HG02943 (cell line): ENCODE data around the gene FAM3C.

ENCODE experiments used
- ATAC-seq: cut with Tn5 transposase; IDR thresholded peaks from one replicate; pipeline ENCODE4 v1.9.1; 2021; ENCODE audit warnings: mild to moderate bottlenecking, low read depth, moderate library complexity; ENCODE audit not compliant: unreplicated experiment

Gene FAM3C

GRCh38 chr7:121411597-121411979 is 15.5 kb upstream of the FAM3C start:
- no peak for ATAC-seq

DNA sequence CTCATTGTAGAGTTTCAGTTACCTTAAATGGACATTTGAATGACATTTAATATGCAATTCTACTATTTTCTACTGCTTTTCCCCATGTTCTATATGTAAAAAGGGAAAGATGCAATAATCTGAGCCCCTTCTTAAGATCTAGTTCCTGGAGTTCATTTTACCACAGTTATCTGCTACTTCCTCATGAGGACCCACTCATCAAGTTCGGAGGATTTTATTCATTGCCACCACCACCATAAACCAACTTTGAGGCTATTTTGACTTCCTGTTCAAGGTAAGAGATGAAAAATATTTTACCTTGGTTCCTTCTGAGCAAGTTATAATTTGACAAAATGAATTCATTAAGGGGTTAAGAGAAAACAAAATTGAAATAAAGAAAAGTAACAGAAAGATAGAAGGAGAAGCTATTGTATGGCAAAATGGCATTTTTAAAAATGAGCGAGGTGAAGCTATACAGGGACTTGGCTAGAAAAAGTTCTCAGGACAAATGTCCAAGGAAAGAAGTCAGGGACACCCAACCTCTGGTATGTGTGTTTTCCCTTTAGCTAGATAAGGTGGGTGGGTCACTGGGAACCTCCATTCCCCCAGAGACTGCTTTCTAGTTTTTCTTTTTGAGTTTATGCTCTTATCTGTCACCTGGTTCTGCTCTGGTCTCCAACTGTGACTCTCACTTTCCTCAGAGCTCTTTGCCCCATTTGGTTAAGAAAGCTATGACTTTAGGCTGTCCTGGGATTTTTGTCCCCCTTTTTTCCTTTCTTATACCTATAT is 14.9 kb upstream of the FAM3C start:
- no peak for ATAC-seq

DNA sequence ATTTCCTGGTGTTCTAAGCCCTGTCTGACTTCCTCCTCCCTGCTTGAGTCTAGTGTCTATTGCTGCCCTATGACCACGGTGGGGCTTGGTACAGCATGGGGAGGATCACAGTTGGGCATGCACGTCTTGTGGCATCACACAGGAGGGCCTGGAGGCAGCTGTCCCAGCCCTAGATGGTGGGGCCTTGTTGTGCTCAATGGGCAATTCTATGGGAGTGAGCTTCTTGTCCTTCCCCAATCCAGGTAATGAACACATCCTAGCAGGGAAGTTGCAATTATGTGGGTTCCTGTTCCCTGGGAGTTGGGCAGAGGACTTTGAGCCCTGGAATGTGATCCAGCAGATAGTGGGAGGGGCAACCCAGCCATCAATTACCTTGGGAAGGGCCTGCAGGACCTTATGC is 10.8 kb upstream of the FAM3C start:
- no peak for ATAC-seq

DNA sequence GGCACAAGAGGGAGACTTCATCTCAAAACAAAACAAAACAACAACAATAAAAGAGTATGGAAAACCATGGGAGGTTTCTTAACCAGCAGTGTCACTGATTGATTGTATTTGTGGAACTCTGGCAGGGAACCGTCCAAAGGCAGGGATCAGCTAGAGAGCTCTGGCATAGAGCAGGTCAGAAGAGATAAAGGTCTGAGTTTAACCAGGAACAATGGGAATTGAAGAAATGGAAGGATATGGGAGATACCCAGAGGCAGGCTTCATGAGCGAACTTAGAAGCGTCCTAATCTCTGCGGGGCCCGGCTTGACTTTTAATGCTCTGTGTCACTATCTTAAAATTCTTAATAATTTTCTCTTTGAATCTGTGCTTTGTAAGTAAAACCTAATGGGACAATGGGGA is 10.4 kb upstream of the FAM3C start:
- no peak for ATAC-seq

GRCh38 chr7:121404348-121404747 is 8.2 kb upstream of the FAM3C start:
- ATAC-seq, result no peak

DNA sequence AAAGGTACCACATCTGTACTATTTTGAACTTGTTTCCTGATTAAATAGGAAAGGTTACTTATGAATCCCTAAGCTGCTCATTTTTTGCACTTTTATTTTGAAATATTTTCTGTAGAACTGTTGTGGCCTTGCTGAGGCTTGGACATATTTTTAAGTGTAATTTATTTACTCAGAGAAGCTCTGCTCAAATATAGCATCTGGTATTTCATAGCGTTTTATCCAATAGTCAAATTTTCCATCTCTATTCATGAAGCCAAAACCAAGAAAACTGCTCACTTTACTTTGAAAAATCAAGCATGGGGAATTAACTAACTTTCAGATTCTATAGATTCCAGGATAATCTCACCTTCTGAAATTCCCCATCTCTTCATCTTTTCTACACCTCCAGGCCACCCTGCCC is 6.6 kb upstream of the FAM3C start:
- ATAC-seq, result no peak

GRCh38 chr7:121401896-121402295 is 5.8 kb upstream of the FAM3C start:
- ATAC-seq, result no peak

DNA sequence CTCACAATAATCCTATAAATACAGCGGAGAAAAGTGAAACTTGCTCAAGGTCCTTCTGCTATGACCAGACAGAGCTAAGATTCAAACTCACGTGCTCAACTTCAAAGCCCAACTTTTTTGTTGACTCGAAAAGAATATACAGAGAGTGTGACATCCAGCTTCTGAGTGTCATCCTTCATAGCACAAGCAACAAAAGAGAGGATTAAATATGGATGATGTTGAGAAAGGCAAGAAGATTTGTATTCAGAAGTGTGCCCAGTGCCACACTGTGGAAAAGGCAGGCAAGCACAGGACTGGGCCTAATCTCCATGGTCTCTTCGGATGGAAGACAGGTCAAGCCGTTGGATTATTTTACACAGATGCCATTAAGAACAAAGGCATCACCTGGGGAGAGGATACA is 2.1 kb upstream of the FAM3C start:
- ATAC-seq, result no peak

- ATAC-seq, result no peak
Measured at GRCh38 chr7:121397822-121398221, 1.7 kb upstream of the FAM3C start.

- no peak for ATAC-seq
Measured at GRCh38 chr7:121397361-121397760, 1.3 kb upstream of the FAM3C start.

GRCh38 chr7:121395494-121395960 is 581 bp downstream of the FAM3C start:
- ATAC-seq, result peak; percentile 45

DNA sequence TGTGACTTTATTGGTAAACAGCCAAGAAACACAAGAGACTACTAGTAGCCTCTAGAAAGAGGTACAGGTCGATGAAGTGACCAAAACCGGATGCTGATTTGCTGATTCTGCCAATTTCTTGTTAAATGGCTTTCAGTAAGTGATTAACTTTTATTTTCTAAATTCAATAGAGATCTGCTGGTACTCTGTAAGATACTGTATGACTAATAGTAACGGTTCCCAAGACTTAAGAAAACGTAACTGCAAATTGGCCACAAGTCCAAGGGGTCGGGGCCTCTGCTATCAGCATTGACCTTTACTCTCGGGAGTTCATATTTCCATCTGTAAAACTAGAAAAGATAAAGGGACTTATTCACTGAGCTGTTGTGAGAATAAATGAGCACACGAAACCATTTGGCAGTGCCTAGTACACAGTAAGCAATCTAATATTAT is 1.4 kb downstream of the FAM3C start:
- ATAC-seq, result no peak

- ATAC-seq, result no peak
Measured at GRCh38 chr7:121393005-121393366, 3.1 kb downstream of the FAM3C start.

GRCh38 chr7:121392277-121393004 is 3.7 kb downstream of the FAM3C start:
- ATAC-seq, result no peak

DNA sequence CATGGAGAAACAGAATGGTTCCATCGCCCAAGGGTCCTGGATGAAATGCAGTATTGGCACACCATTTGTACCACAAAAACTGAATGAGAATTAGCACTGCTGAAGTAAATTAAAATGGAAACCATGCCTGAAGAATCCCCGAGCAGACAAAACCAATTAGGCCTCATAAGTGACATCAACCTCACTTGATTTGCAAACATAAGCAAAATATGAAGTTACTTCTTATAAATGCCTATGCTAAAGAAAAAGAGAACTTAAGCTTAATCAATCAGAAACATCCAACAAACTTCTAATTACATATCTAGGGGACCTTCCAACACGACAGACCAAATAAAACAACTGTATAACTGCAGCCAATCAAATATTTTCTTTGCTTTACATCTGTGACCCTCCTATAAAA is 4.4 kb downstream of the FAM3C start:
- no peak for ATAC-seq

DNA sequence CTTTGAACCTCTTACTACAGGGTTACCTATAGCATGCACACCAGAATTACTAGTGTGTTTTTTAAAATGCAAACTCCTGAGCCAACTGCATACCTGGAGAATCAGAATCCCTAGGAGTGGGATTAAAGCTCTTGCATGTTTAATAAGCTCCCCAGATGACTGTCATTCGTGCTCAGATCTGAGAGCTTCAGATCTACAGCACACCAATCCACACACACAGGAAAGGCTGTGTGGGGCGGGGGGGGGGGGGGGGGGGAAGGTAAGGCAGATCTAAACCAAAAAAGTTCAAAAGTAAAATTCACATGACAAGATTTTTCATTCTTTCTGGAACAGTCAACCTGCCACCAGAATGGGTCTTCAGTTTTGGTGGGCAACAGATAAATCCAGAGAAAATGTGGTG is 5.5 kb downstream of the FAM3C start:
- no peak for ATAC-seq

DNA sequence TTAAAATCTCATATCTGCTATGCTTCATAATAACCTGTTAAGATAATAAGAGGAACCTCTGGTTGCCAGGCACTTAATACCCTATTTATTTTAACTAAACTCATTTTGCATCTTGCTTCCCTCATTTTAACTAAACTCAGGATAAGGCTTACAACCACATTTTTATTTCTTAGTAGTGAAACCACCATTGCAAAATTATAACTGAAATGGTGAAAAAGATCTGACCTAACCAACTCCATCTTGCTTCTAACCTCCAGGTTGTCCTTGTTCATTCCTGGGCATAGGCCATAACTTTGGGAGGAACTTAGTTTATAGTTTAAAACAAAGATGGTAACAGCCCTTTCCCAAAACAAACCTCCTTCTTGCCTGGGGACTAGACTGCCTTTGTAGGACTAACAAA is 6.0 kb downstream of the FAM3C start:
- ATAC-seq, result no peak

DNA sequence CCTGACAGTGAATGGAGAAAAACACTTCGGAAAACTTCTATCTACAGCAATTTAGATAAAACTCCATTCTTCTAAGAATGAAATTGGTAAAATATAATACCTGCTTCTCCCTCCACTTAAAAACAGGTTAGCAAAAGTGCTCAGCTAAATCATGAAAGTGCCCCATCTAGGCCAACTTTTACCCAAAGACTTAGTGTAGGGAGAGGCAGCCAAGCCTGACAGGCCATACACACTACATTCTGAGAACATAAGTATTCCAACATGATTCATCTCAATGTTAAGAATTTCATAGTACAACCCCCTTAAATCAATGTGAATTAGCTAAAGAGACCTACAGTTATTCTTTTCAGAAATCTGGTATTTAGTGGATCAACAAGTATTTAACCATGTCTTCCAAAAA is 7.2 kb downstream of the FAM3C start:
- no peak for ATAC-seq

- peak; percentile 98 for ATAC-seq
Measured at GRCh38 chr7:121385800-121386179, 10.3 kb downstream of the FAM3C start.

DNA sequence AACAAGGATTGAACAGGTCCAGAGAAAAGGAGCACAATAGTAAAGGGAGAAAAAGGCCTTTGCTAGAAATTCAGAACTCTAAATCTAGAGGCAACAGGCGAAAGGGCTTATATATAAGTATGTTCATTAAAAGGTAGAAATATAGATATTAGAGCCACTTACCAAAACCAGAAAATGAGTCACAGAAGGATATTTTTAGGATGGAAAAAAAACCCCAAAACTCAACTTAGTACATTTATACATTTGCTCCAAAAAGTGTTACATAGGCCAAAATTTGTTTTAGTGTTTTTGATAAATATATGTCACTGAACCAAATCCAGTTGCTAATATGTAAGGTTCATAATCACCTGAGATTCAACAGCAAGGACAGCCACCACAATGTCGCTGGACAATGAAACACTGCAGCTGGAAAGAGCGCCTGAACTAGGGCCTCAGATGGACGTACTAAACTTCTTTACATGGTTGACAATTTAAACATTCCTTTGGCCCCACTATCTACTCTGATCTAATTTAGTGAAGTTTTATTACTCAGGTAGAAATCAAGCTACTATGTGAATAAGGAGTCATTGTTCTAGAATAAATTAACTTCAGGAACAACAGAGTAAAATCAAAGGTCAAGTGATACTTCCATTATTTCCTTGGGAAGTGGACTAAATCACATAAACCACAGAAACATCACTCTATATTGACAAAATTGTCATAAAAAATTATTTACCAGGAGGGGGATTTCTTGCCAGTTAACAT is 10.9 kb downstream of the FAM3C start:
- ATAC-seq, result no peak

- no peak for ATAC-seq
Measured at GRCh38 chr7:121384265-121384664, 11.8 kb downstream of the FAM3C start.
